ENCODE measurements around the gene PCGF3. TPM values are rescaled to one million over a fixed set of nuclear protein-coding genes. Genes with fewer than 3 reads are reported as not detected.

PCGF3 gene
- total RNA-seq, 2 donors from 2014 or later, result 59.0 to 135 TPM

- Histone ChIP-seq H3K4me1 (replicated peaks) (peaks cover 20% of the 10 kb centered on the region), H3K4me3 (peak overlapping the region; percentile 86 to 99), H3K36me3 (peaks cover 0 to 6% of the 10 kb centered on the region in 2 donors), H3K27ac (peak overlapping the region; percentile 94 to 98), H3K9me3 (no peaks in the 10 kb centered on the region), H3K27me3 (replicated peaks; ENCODE audit: insufficient read depth) (no peaks in the 10 kb centered on the region)
- no peak for TF ChIP-seq CTCF (IDR thresholded peaks at IDR 0.05)
- no peak for TF ChIP-seq POLR2AphosphoS5 (IDR thresholded peaks at IDR 0.05)
- TF ChIP-seq POLR2A (IDR thresholded peaks at IDR 0.05), result no peak
- WGBS, result 59% methylated on average over 25 of the region's 26 CpGs
- intact Hi-C loops (cut with DNase I), result loop anchor here (5.0 to 10.0 kb wide), 3 partner anchors 107 to 340 kb away; partner anchors contain the start of gene ZNF141
- no peak for DNase-seq (ENCODE audit: low spot score)
These were observed 30.4 kb upstream of the PCGF3 start for GRCh38 chr4:675036-675882.

GRCh38 chr4:675980-676870 lies 29.4 kb upstream of the PCGF3 start:
- WGBS, result 70% methylated on average over 19 of the region's 19 CpGs
- no peak for DNase-seq (ENCODE audit: low spot score)
- Histone ChIP-seq H3K9me3 (no peaks in the 10 kb centered on the region), H3K36me3 (peaks cover 0 to 6% of the 10 kb centered on the region in 2 donors), H3K4me1 (replicated peaks) (peaks cover 20% of the 10 kb centered on the region), H3K4me3 (no peak overlapping the region), H3K27ac (no peak overlapping the region), H3K27me3 (replicated peaks; ENCODE audit: insufficient read depth) (no peaks in the 10 kb centered on the region)
- intact Hi-C loops (cut with DNase I), result loop anchor here (5.0 to 10.0 kb wide), 3 partner anchors 106 to 341 kb away; partner anchors contain the start of gene ZNF141
- no peak for TF ChIP-seq CTCF (IDR thresholded peaks at IDR 0.05)

GRCh38 chr4:676871-677235 lies 28.8 kb upstream of the PCGF3 start:
- Histone ChIP-seq H3K27me3 (replicated peaks; ENCODE audit: insufficient read depth) (no peaks in the 10 kb centered on the region), H3K36me3 (peaks cover 0 to 3% of the 10 kb centered on the region in 2 donors), H3K4me1 (replicated peaks) (peaks cover 21% of the 10 kb centered on the region), H3K27ac (no peak overlapping the region), H3K4me3 (no peak overlapping the region), H3K9me3 (no peaks in the 10 kb centered on the region)
- 83% methylated on average over 8 of the region's 8 CpGs for WGBS
- TF ChIP-seq POLR2AphosphoS5 (IDR thresholded peaks at IDR 0.05), result no peak
- no peak for TF ChIP-seq CTCF (IDR thresholded peaks at IDR 0.05)
- no peak for TF ChIP-seq POLR2A (IDR thresholded peaks at IDR 0.05)
- intact Hi-C loops (cut with DNase I), result loop anchor here (5.0 to 10.0 kb wide), 3 partner anchors 105 to 342 kb away; partner anchors contain the start of gene ZNF141
- no peak for DNase-seq (ENCODE audit: low spot score)

- peak; percentile 61 for DNase-seq (ENCODE audit: low spot score)
- peaks cover 23% of the 10 kb centered on the region for H3K4me1 ChIP-seq (replicated peaks)
- H3K27me3 ChIP-seq (replicated peaks; ENCODE audit: insufficient read depth), result no peaks in the 10 kb centered on the region
- no peaks in the 10 kb centered on the region for H3K36me3 ChIP-seq
- TF ChIP-seq POLR2AphosphoS5 (IDR thresholded peaks at IDR 0.05) (peak; percentile 40), CTCF (IDR thresholded peaks at IDR 0.05) (no peak)
- intact Hi-C loops (cut with DNase I), result loop anchor here (5.0 to 10.0 kb wide), 3 partner anchors 105 to 343 kb away; partner anchors contain the start of gene ZNF141
- 37% methylated on average over 24 of the region's 26 CpGs for WGBS
- H3K4me3 ChIP-seq, result no peak overlapping the region
- no peaks in the 10 kb centered on the region for H3K9me3 ChIP-seq
- H3K27ac ChIP-seq, result no peak overlapping the region
These were observed 28.0 kb upstream of the PCGF3 start for GRCh38 chr4:677431-678293.

Data from prostate gland (tissue), 2 donors.